ENCODE measurements around the gene PGPEP1.

The PGPEP1 gene

GRCh38 chr19:18340190-18340989 is at the start of gene PGPEP1:
TSS of gene PGPEP1 (plus strand) at chr19:18340598. CDS start at chr19:18340682, 84 bp downstream.
- peak; percentile 68 for DNase-seq (ENCODE audit: insufficient read length, low spot score)
- TF ChIP-seq POLR2A (IDR thresholded peaks at IDR 0.05; ENCODE audit: low read depth, low read length), result peak; percentile 76
- no peak for FAIRE-seq

GRCh38 chr19:18291019-18291524 is 49.3 kb upstream of the PGPEP1 start:
- no peak for FAIRE-seq
- no peak for TF ChIP-seq POLR2A (IDR thresholded peaks at IDR 0.05; ENCODE audit: low read depth, low read length)
- DNase-seq (ENCODE audit: insufficient read length, low spot score), result no peak

- no peak for FAIRE-seq
- TF ChIP-seq POLR2A (IDR thresholded peaks at IDR 0.05; ENCODE audit: low read depth, low read length), result peak; percentile 43; the same call in 1 of the 2 replicates
- peak; percentile 76 for DNase-seq (ENCODE audit: insufficient read length, low spot score)
These were observed 48.6 kb upstream of the PGPEP1 start for GRCh38 chr19:18291590-18292461.

- TF ChIP-seq POLR2A (IDR thresholded peaks at IDR 0.05; ENCODE audit: low read depth, low read length), result no peak
- DNase-seq (ENCODE audit: insufficient read length, low spot score) (no peak), FAIRE-seq (no peak)
These were observed 48.0 kb upstream of the PGPEP1 start for GRCh38 chr19:18292462-18292809.

GRCh38 chr19:18292810-18293641 is 47.4 kb upstream of the PGPEP1 start:
- peak; percentile 6; the same call in 1 of the 2 replicates for TF ChIP-seq POLR2A (IDR thresholded peaks at IDR 0.05; ENCODE audit: low read depth, low read length)
- DNase-seq (ENCODE audit: insufficient read length, low spot score), result peak; percentile 84
- no peak for FAIRE-seq

- no peak for DNase-seq (ENCODE audit: insufficient read length, low spot score)
- no peak for FAIRE-seq
- no peak for TF ChIP-seq POLR2A (IDR thresholded peaks at IDR 0.05; ENCODE audit: low read depth, low read length)
These were observed 46.5 kb upstream of the PGPEP1 start for GRCh38 chr19:18293642-18294466.

- no peak for FAIRE-seq
- TF ChIP-seq POLR2A (IDR thresholded peaks at IDR 0.05; ENCODE audit: low read depth, low read length), result no peak
- no peak for DNase-seq (ENCODE audit: insufficient read length, low spot score)
These were observed 45.9 kb upstream of the PGPEP1 start for GRCh38 chr19:18294467-18294864.

GRCh38 chr19:18295034-18295451 is 45.4 kb upstream of the PGPEP1 start:
- no peak for FAIRE-seq
- DNase-seq (ENCODE audit: insufficient read length, low spot score), result no peak
- no peak for TF ChIP-seq POLR2A (IDR thresholded peaks at IDR 0.05; ENCODE audit: low read depth, low read length)

GRCh38 chr19:18297308-18297707 is 43.1 kb upstream of the PGPEP1 start:
- FAIRE-seq, result no peak
- no peak for DNase-seq (ENCODE audit: insufficient read length, low spot score)
- TF ChIP-seq POLR2A (IDR thresholded peaks at IDR 0.05; ENCODE audit: low read depth, low read length), result no peak

GRCh38 chr19:18298601-18299000 is 41.8 kb upstream of the PGPEP1 start:
- DNase-seq (ENCODE audit: insufficient read length, low spot score) (no peak), FAIRE-seq (no peak)
- no peak for TF ChIP-seq POLR2A (IDR thresholded peaks at IDR 0.05; ENCODE audit: low read depth, low read length)

- FAIRE-seq, result no peak
- no peak for DNase-seq (ENCODE audit: insufficient read length, low spot score)
- TF ChIP-seq POLR2A (IDR thresholded peaks at IDR 0.05; ENCODE audit: low read depth, low read length), result no peak
These were observed 40.7 kb upstream of the PGPEP1 start for GRCh38 chr19:18299654-18300053.

- TF ChIP-seq POLR2A (IDR thresholded peaks at IDR 0.05; ENCODE audit: low read depth, low read length), result no peak
- peak; percentile 91 for DNase-seq (ENCODE audit: insufficient read length, low spot score)
- FAIRE-seq, result peak; percentile 33
These were observed 39.3 kb upstream of the PGPEP1 start for GRCh38 chr19:18300930-18301717.
